ENCODE data around the gene POLR2L.
A peak's percentile ranks its signal among the peaks of the same experiment; 100 is the strongest.

GRCh38 chr11:858053-858761, 15.9 kb upstream of the POLR2L start:
- TF ChIP-seq POLR2AphosphoS5 (IDR thresholded peaks at IDR 0.05; ENCODE audit: low read depth, low read length) = no peak
- no peak for TF ChIP-seq SIN3A (IDR thresholded peaks at IDR 0.05; ENCODE audit: borderline replicate concordance, insufficient read depth, low read length)
- peak in 1 of 2 experiments; percentile 61; a peak in 1 of 4 replicates for TF ChIP-seq REST (IDR thresholded peaks at IDR 0.05; ENCODE audit: insufficient read depth in 1 of 2, low read depth in 2 of 2, low read length in 2 of 2)
- TF ChIP-seq TAF1 (IDR thresholded peaks at IDR 0.05; ENCODE audit: borderline replicate concordance, insufficient read depth, low read length) = no peak
